A549 (cell line): ENCODE results near the gene NAT16. TPM values are rescaled to one million over a fixed set of nuclear protein-coding genes. Genes with fewer than 3 reads are reported as not detected.
"Not testable (repeated sequence)": the region's sequence is repeated elsewhere in the genome, so short reads cannot be mapped to it uniquely, and the experiment has no call there.

Source experiments
- ATAC-seq, 2 experiments: fragments of 200-7000 bp in 1 of 2; fragments of >200 bp in 1 of 2; cut with Nextera tagmentation in 1 of 2; cut with Tn5 transposase in 1 of 2; 3 replicates each; pipeline versions ENCODE4 v1.8.0 to v1.9.1; 2018 to 2020; ENCODE audit warnings: mild to moderate bottlenecking in 1 of 2, moderate library complexity in 1 of 2
- CTCF ChIA-PET: fragments of 300-600 bp; sonication (Branson Sonifier 250); formaldehyde crosslinking; extraction: SDS; loops from one replicate; lab custom pipeline; 2021; ENCODE audit warnings: antibody characterized with exemption, inconsistent platforms; lab: Yijun Ruan, JAX
- POLR2A ChIA-PET: fragments of 350-600 bp; formaldehyde crosslinking; extraction: SDS; loops from one replicate; lab custom pipeline; 2021; ENCODE audit warnings: antibody characterized with exemption, inconsistent platforms; lab: Yijun Ruan, JAX
- DNase-seq, 2 experiments: peaks; one replicate each; pipeline versions ENCODE4 v3.0.0 to v3.0.0-alpha.2; 2011 to 2016; ENCODE audit warnings: low read depth in 1 of 2, low spot score in 1 of 2
- FAIRE-seq: peaks from 2 replicates; lab custom pipeline; 2011; peaks lifted over from hg19 to GRCh38; lab: Jason Lieb, UNC
- H3K27ac ChIP-seq, 2 experiments: fragments of >200 bp; sonication (Bioruptor Twin); formaldehyde crosslinking; 3 replicates each; pipeline ENCODE4 v1.5.1; 2016 to 2017
- H3K4me1 ChIP-seq: fragments of >200 bp; sonication (Bioruptor Twin); formaldehyde crosslinking; 3 replicates; pipeline ENCODE4 v1.6.1; 2016
- H3K4me2 ChIP-seq: fragments of >200 bp; sonication (Bioruptor Twin); formaldehyde crosslinking; 3 replicates; pipeline ENCODE4 v1.6.1; 2016
- H3K4me3 ChIP-seq: fragments of >200 bp; sonication (Bioruptor Twin); formaldehyde crosslinking; 3 replicates; pipeline ENCODE4 v1.5.1; 2016
- H3K9me3 ChIP-seq: fragments of >200 bp; sonication (Bioruptor Twin); formaldehyde crosslinking; 3 replicates; pipeline ENCODE4 v1.6.1; 2016
- ATOH8 ChIP-seq: fragments of 250-450 bp; sonication (Bioruptor Pico); IDR thresholded peaks from 2 replicates; pipeline ENCODE4 v1.5.0; 2020; ENCODE audit warnings: low read depth, mild to moderate bottlenecking, moderate library complexity
- CBX2 ChIP-seq: fragments of 200-600 bp; sonication (generic); IDR thresholded peaks from 2 replicates; pipeline ENCODE4 v1.6.1; 2016; ENCODE audit warnings: low read depth, mild to moderate bottlenecking, borderline replicate concordance
- EHF ChIP-seq: fragments of 250-450 bp; sonication (Bioruptor Pico); IDR thresholded peaks from 2 replicates; pipeline ENCODE4 v1.5.0; 2020; ENCODE audit warnings: mild to moderate bottlenecking
- EHMT2 ChIP-seq: fragments of 200-600 bp; sonication (generic); IDR thresholded peaks from 2 replicates; pipeline ENCODE4 v1.6.1; 2016; ENCODE audit warnings: antibody characterized with exemption, low read depth, mild to moderate bottlenecking, moderate library complexity
- EP300 ChIP-seq, 2 experiments: fragments of >200 bp; sonication (Bioruptor Twin); formaldehyde crosslinking; IDR thresholded peaks; 2 replicates in 1 of 2; 3 replicates in 1 of 2; pipeline ENCODE4 v1.6.1; 2016 to 2017
- HDAC2 ChIP-seq: fragments of 200-600 bp; sonication (generic); IDR thresholded peaks from 2 replicates; pipeline ENCODE4 v1.6.1; 2016
- HEYL ChIP-seq: fragments of 250-450 bp; sonication (Bioruptor Pico); IDR thresholded peaks from 2 replicates; pipeline ENCODE4 v1.8.0; 2021; ENCODE audit warnings: mild to moderate bottlenecking, moderate library complexity
- HOXB5 ChIP-seq: fragments of 250-450 bp; sonication (Bioruptor Pico); IDR thresholded peaks from 2 replicates; pipeline ENCODE4 v1.5.0; 2020; ENCODE audit warnings: mild to moderate bottlenecking, moderate library complexity
- KDM1A ChIP-seq: fragments of 200-600 bp; sonication (generic); IDR thresholded peaks from 2 replicates; pipeline ENCODE4 v1.6.1; 2016; ENCODE audit warnings: low read depth, mild to moderate bottlenecking
- MAX ChIP-seq: IDR thresholded peaks from 2 replicates; pipeline ENCODE4 v1.6.1; 2012
- NPAS2 ChIP-seq: fragments of 250-450 bp; sonication (Bioruptor Pico); IDR thresholded peaks from 2 replicates; pipeline ENCODE4 v1.8.0; 2022; ENCODE audit warnings: mild to moderate bottlenecking, moderate library complexity, borderline replicate concordance
- NR3C1 ChIP-seq: fragments of >200 bp; sonication (Bioruptor Twin); formaldehyde crosslinking; IDR thresholded peaks from 3 replicates; pipeline ENCODE4 v1.6.1; 2017
- PBX3 ChIP-seq: IDR thresholded peaks from 2 replicates; pipeline ENCODE4 v1.6.1; 2012
- REST ChIP-seq: fragments of 200-600 bp; sonication (generic); IDR thresholded peaks from 2 replicates; pipeline ENCODE4 v1.6.1; 2016; ENCODE audit warnings: antibody characterized with exemption, mild to moderate bottlenecking, moderate library complexity
- RFX5 ChIP-seq: fragments of 450-650 bp; IDR thresholded peaks from 2 replicates; pipeline ENCODE4 v1.7.1; 2014; ENCODE audit warnings: antibody characterized with exemption, mild to moderate bottlenecking, moderate library complexity
- RNF2 ChIP-seq: fragments of 200-600 bp; sonication (generic); IDR thresholded peaks from 2 replicates; pipeline ENCODE4 v1.6.1; 2016; ENCODE audit warnings: low read depth, mild to moderate bottlenecking, antibody characterized with exemption, moderate library complexity, borderline replicate concordance
- SREBF2 ChIP-seq: fragments of 450-650 bp; IDR thresholded peaks from 2 replicates; pipeline ENCODE4 v1.6.1; 2014; ENCODE audit warnings: mild to moderate bottlenecking, moderate library complexity
- ZC3H11A ChIP-seq: fragments of 450-650 bp; IDR thresholded peaks from 2 replicates; pipeline ENCODE4 v1.6.1; 2014; ENCODE audit warnings: antibody characterized with exemption, mild to moderate bottlenecking
- ZSCAN20 ChIP-seq: fragments of 250-450 bp; sonication (Bioruptor Pico); IDR thresholded peaks from 2 replicates; pipeline ENCODE4 v1.8.0; 2022; ENCODE audit warnings: mild to moderate bottlenecking, moderate library complexity
- WGBS: methylation state at CpG from one replicate; pipeline ENCODE4 v1.1.6; 2017; ENCODE audit errors: missing lambda C conversion rate; 5-methylcytosine and 5-hydroxymethylcytosine counted together
- polyA plus RNA-seq, 4 experiments: library from polyadenylated mRNA; depleted of rRNA in 3 of 4; stranded (reverse); fragments of >200 nt; fragmentation: RNase III in 1 of 4; extraction: RNeasy Plus Mini Kit Qiagen cat#74134 plus additional on column Dnase treatment in 1 of 4; gene quantifications; 2 replicates in 3 of 4; 3 replicates in 1 of 4; pipeline ENCODE4 v1.2.3, GENCODE V29; 2011 to 2017

NAT16 gene
- polyA plus RNA-seq, 2 of the 4 experiments (the other 2 are of a cell fraction), result 0.05 to 0.12 TPM

- no peak overlapping the region for H3K4me2 ChIP-seq
- ATAC-seq (no peak), FAIRE-seq (no peak), DNase-seq (no peak)
- POLR2A ChIA-PET, result interaction anchor here (1.7 kb wide), 1 partner anchor 12 kb away, joined by 4 read pairs; the partner anchor contains the start of genes PLOD3 and ZNHIT1
- no peak overlapping the region for H3K4me3 ChIP-seq
- CTCF ChIA-PET, result interaction anchor here (1.8 to 10.4 kb wide), 3 partner anchors 11 to 62 kb away, joined by 9 to 93 read pairs (median 13); partner anchors contain the start of genes PLOD3 and ZNHIT1
- no peak for TF ChIP-seq HOXB5 (CRISPR knock-in tag)
- TF ChIP-seq ZC3H11A, result no peak
- TF ChIP-seq REST, result no peak
- TF ChIP-seq HEYL (CRISPR knock-in tag), result no peak
- no peak for TF ChIP-seq EP300 (IDR thresholded peaks at IDR 0.05)
- TF ChIP-seq RNF2, result no peak
- no peak for TF ChIP-seq NPAS2 (CRISPR knock-in tag)
- no peak for TF ChIP-seq ATOH8 (CRISPR knock-in tag)
- TF ChIP-seq KDM1A, result no peak
- no peak for TF ChIP-seq PBX3
- TF ChIP-seq RFX5, result no peak
- no peak for TF ChIP-seq MAX
- no peak for TF ChIP-seq HDAC2
- no peak for TF ChIP-seq SREBF2
- TF ChIP-seq EHF (CRISPR knock-in tag), result no peak
- TF ChIP-seq ZSCAN20 (CRISPR knock-in tag), result no peak
- TF ChIP-seq NR3C1, result no peak
- TF ChIP-seq CBX2, result no peak
- TF ChIP-seq EHMT2, result no peak
- peaks cover 2% of the 10 kb centered on the region for H3K4me1 ChIP-seq
- no peak overlapping the region for H3K27ac ChIP-seq
- WGBS, result 85% methylated on average over 32 of the region's 32 CpGs
- no peaks in the 10 kb centered on the region for H3K9me3 ChIP-seq
Observed at GRCh38 chr7:101205901-101206664, 26.0 kb upstream of the NAT16 start.

- FAIRE-seq, H3K4me3 ChIP-seq, H3K4me2 ChIP-seq, H3K27ac ChIP-seq, H3K9me3 ChIP-seq, DNase-seq, ATAC-seq: not testable (repeated sequence)
- POLR2A ChIA-PET, result interaction anchor here (1.7 kb wide), 1 partner anchor 14 kb away, joined by 4 read pairs; the partner anchor contains the start of genes PLOD3 and ZNHIT1
- CTCF ChIA-PET, result interaction anchor here (0.5 to 10.4 kb wide), 9 partner anchors 9 to 111 kb away, joined by 3 to 93 read pairs (median 3); partner anchors contain the start of gene PLOD3
- peaks cover 10% of the 10 kb centered on the region for H3K4me1 ChIP-seq
- WGBS, result 69% methylated on average over 22 of the region's 22 CpGs
Observed at GRCh38 chr7:101203740-101204738, 23.9 kb upstream of the NAT16 start.
